ENCODE measurements around the gene DLEU7. TPM values are rescaled to one million over a fixed set of nuclear protein-coding genes. Genes with fewer than 3 reads are reported as not detected.

DLEU7 gene
- not detected for total RNA-seq

DNA sequence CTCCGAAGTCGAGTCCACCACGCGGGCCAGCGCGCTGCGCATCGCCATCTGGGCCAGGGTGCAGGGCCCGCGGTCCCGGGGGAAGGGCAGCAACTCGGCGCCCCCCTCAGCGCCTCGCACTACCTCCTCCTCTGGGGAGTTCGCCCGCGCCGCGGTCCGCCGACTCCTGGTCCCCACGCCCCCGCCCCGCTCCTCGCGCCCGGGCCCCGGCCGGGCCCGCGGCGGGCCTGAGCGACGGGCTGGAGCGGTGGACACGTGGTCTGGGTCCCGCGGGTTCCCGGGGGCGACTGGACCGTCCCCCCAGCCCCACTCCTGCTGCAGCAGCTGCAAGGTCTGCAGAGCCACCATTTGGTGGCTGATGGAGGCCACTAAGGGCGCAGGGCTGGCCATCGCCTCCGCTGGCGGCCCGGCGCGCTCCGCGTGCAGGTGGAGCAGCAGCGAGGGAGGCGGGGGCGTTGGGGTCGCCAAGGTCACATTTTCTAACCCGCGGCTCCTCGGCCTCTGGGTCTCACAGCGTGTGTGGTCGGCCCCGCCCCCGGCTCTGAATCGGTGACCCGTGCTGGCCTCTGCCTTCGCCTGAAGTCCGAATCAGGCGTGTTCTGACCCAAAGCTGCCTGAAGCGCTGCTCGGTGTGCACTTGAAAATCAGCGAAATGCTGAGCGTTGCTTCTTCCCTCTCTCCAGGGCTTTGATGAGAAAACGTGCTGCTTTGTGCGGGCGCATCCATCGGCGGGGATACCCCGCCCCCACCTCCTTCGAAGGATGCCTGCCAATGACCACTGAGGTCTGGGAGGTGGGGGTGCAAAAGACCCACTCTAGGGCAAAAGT, at the start of gene DLEU7:
Gene DLEU7, minus strand, starts transcription at position 436 of the 827 bp plus-strand sequence. Its CDS starts 46 bp downstream, at position 390.
- CTCF ChIA-PET, result interaction anchor here (1.6 kb wide), 1 partner anchor 49 kb away, joined by 10 read pairs; no protein-coding TSS in a partner anchor
- Mint-ChIP-seq H3K4me1 (ENCODE audit: low read depth) (peaks cover 16% of the 10 kb centered on the region), H3K27me3 (ENCODE audit: low read depth) (peaks cover 17% of the 10 kb centered on the region), H3K4me3 (no peak within 1 kb of the TSS), H3K36me3 (ENCODE audit: low read depth) (no peaks in the 10 kb centered on the region), H3K27ac (no peak within 1 kb of the TSS), H3K9me3 (no peaks in the 10 kb centered on the region)
- no peak for DNase-seq
- intact Hi-C loops (cut with micrococcal nuclease), result no loop called here

DNA sequence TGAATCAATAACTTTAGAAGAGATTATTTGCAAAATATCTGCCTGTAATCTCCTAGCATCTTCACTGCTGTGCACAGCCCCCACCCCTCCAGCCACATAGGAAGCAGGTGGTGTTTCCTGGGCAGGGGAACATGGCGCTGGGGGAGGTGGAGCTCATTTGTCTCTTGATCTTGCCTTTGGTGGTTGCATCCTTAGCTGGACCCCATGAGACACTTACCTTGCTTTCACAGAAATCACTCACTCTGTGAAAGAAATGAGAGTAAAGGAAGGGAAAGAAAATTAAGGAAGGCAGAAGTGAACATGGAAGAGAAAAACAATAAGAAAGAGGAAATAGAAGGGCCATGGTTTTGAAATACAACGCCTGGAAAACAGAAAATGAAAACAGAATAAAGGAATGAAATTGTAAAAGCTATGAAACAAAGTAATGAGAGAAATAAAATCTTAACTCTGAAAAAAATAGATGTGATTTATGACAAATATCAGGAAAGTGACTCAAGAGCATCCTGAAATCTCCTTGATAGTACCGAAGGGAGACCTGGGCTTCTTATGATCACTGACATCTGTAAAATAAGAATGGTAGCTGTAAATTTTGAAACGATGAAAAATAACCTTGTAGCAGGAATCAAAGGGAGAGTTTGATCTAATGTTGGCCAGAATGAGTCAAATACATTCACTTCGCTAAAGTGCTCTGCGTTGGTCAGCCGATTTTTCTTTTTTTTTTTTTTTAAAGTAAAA, 48.9 kb upstream of the DLEU7 start:
- Mint-ChIP-seq H3K27ac (peak overlapping the region; percentile 70), H3K9me3 (no peaks in the 10 kb centered on the region), H3K4me1 (ENCODE audit: low read depth) (peaks cover 38% of the 10 kb centered on the region), H3K4me3 (peak overlapping the region; percentile 47), H3K27me3 (ENCODE audit: low read depth) (no peaks in the 10 kb centered on the region), H3K36me3 (ENCODE audit: low read depth) (peaks cover 3% of the 10 kb centered on the region)
- intact Hi-C loops (cut with micrococcal nuclease), result loop anchor here (2.0 to 10.0 kb wide), 4 partner anchors 526 to 932 kb away; no protein-coding TSS in a partner anchor
- peak; percentile 53 for DNase-seq
- CTCF ChIA-PET, result interaction anchor here (0.6 to 6.3 kb wide), 8 partner anchors 18 to 807 kb away, joined by 3 to 65 read pairs (median 4); partner anchors contain the start of gene RNASEH2B

DNA sequence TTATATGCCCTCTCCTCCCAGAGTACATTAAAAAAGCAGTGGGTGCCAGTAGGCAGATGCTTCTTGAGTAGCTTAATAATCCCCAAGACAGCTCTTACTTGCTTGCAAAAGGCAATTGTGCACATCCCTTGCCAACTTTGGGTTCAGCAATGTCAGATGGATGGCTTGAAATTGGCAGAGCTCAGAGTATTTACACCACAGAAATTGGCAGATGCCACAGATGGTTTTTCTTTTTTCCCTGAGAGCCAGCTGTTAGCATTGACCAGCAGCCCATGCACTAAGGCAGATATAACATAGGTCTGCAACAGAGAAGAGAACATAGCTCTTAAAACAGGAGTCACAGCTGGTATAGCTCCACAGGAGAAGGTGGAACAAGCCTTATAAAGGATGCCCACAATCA, 47.7 kb upstream of the DLEU7 start:
- intact Hi-C loops (cut with micrococcal nuclease), result loop anchor here (5.0 to 10.0 kb wide), 2 partner anchors 764 to 934 kb away; no protein-coding TSS in a partner anchor
- Mint-ChIP-seq H3K9me3 (no peaks in the 10 kb centered on the region), H3K36me3 (ENCODE audit: low read depth) (peaks cover 3% of the 10 kb centered on the region), H3K4me3 (no peak overlapping the region), H3K27me3 (ENCODE audit: low read depth) (peaks cover 2% of the 10 kb centered on the region), H3K4me1 (ENCODE audit: low read depth) (peaks cover 38% of the 10 kb centered on the region), H3K27ac (no peak overlapping the region)
- CTCF ChIA-PET, result interaction anchor here (0.7 to 6.3 kb wide), 4 partner anchors 19 to 287 kb away, joined by 3 to 65 read pairs (median 8); partner anchors contain the start of gene RNASEH2B
- DNase-seq, result no peak

DNA sequence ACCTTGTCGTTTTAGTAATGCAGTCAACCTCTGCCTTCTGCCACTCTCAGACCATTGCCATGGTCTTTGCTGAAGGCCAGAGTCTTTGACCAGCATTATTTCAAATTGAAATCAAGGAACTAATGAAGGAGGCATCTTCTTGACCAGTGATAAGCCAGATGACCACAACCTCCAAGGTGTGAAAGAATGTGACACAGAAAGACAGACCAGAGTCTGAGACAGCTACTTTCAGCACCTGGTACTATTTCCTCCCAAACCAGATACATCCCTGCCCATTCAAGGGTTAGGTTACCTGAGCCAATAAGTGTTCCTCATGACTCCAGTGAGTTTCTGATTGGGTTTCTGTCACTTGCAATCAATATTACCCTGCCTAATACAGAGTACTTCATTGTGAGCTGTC, 45.8 kb upstream of the DLEU7 start:
- peaks cover 33% of the 10 kb centered on the region for H3K4me1 Mint-ChIP-seq (ENCODE audit: low read depth)
- CTCF ChIA-PET, result interaction anchor here (1.6 kb wide), 1 partner anchor 22 kb away, joined by 5 read pairs; no protein-coding TSS in a partner anchor
- no peak overlapping the region for H3K4me3 Mint-ChIP-seq
- H3K27ac Mint-ChIP-seq, result no peak overlapping the region
- DNase-seq, result no peak
- H3K27me3 Mint-ChIP-seq (ENCODE audit: low read depth), result peaks cover 2% of the 10 kb centered on the region
- no peaks in the 10 kb centered on the region for H3K36me3 Mint-ChIP-seq (ENCODE audit: low read depth)
- intact Hi-C loops (cut with micrococcal nuclease), result no loop called here
- no peaks in the 10 kb centered on the region for H3K9me3 Mint-ChIP-seq

DNA sequence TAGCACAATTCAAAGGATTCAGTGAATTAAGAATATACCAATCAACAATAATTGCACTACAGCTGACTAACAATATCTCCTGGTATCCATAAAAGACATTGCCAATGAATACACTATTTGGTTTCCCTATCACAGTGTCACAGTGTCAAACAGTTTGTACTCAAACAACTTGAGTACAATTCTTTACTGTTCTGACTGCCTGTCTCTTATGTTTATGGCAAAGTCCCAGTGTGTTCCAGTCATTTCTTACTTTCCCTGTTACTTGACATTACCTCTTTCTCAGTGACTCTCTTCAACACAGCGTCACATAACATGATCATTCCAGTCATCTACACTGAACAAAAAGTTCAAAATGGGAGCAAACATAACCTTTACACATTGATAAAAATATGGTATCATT, 44.9 kb upstream of the DLEU7 start:
- Mint-ChIP-seq H3K36me3 (ENCODE audit: low read depth) (no peaks in the 10 kb centered on the region), H3K4me3 (no peak overlapping the region), H3K4me1 (ENCODE audit: low read depth) (peaks cover 24% of the 10 kb centered on the region), H3K27ac (no peak overlapping the region), H3K9me3 (no peaks in the 10 kb centered on the region), H3K27me3 (ENCODE audit: low read depth) (peaks cover 2% of the 10 kb centered on the region)
- CTCF ChIA-PET, result no interaction called here
- no peak for DNase-seq
- intact Hi-C loops (cut with micrococcal nuclease), result no loop called here

DNA sequence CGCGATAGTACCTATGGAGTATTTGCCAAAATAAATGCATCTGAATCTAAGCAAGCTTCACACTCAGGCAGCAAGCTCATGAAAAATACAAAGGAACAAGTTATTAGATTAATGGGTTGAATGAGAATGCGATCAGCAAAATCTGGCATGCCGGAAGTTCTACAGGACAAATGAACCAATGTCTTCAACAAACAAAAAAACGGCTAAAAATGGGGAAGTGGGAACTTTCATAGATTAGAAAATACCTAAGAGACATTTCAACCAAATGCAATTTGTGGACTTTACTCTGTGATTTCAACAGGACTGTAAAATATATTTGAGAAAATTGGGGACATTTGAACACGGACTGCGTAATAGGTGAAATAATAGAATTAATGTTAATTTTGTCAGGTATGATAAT, 43.7 kb upstream of the DLEU7 start:
- no peak for DNase-seq
- Mint-ChIP-seq H3K36me3 (ENCODE audit: low read depth) (peaks cover 2% of the 10 kb centered on the region), H3K27ac (no peak overlapping the region), H3K27me3 (ENCODE audit: low read depth) (peaks cover 2% of the 10 kb centered on the region), H3K9me3 (peaks cover 3% of the 10 kb centered on the region), H3K4me1 (ENCODE audit: low read depth) (peaks cover 13% of the 10 kb centered on the region), H3K4me3 (no peak overlapping the region)
- CTCF ChIA-PET, result no interaction called here
- intact Hi-C loops (cut with micrococcal nuclease), result no loop called here

DNA sequence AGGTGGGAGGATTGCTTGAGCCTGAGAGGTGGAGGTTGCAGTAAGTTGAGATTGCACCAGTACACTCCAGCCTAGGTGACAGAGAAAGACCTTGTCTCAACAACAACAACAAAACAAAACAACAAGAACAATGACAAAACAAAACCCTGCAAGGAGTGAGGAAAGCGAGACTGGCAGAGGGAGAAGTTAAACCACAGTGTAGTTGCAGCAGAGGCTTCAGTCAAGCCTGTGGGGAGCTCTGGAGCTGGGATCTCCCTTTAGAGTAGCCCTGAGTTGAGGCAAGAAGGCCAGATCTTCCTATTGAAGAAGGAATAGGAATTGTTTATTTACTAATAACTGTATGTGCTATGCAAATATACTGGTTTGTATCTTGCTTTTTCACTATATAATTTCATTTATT, 40.8 kb upstream of the DLEU7 start:
- CTCF ChIA-PET, result interaction anchor here (0.5 to 1.2 kb wide), 2 partner anchors 30 to 184 kb away, joined by 3 read pairs; no protein-coding TSS in a partner anchor
- H3K9me3 Mint-ChIP-seq, result peaks cover 3% of the 10 kb centered on the region
- H3K4me3 Mint-ChIP-seq, result no peak overlapping the region
- intact Hi-C loops (cut with micrococcal nuclease), result no loop called here
- no peak for DNase-seq
- peaks cover 2% of the 10 kb centered on the region for H3K36me3 Mint-ChIP-seq (ENCODE audit: low read depth)
- H3K4me1 Mint-ChIP-seq (ENCODE audit: low read depth), result no peaks in the 10 kb centered on the region
- peaks cover 2% of the 10 kb centered on the region for H3K27me3 Mint-ChIP-seq (ENCODE audit: low read depth)
- no peak overlapping the region for H3K27ac Mint-ChIP-seq

DNA sequence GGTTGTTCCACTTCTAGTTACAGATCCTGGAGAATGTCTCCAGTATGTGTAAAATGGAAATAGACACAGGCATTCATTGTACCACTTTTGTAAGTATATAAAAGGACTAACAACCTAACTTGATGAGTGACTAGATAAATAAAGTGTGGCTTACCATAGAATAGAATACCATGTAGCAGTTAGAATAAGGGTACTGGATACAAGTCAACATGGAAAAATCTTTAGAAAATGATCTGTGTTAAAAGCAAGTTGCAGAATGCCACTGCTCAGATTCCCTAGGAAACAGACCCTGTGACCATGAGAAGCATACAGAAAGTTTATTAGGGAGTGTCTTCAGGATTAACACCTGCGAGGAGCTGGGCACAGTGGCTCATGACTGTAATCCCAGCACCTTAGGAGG, 40.2 kb upstream of the DLEU7 start:
- Mint-ChIP-seq H3K9me3 (peaks cover 3% of the 10 kb centered on the region), H3K27ac (no peak overlapping the region), H3K36me3 (ENCODE audit: low read depth) (peaks cover 2% of the 10 kb centered on the region), H3K27me3 (ENCODE audit: low read depth) (peaks cover 2% of the 10 kb centered on the region), H3K4me1 (ENCODE audit: low read depth) (no peaks in the 10 kb centered on the region), H3K4me3 (no peak overlapping the region)
- CTCF ChIA-PET, result interaction anchor here (0.5 to 1.2 kb wide), 2 partner anchors 30 to 183 kb away, joined by 3 read pairs; no protein-coding TSS in a partner anchor
- DNase-seq, result no peak
- intact Hi-C loops (cut with micrococcal nuclease), result no loop called here

DNA sequence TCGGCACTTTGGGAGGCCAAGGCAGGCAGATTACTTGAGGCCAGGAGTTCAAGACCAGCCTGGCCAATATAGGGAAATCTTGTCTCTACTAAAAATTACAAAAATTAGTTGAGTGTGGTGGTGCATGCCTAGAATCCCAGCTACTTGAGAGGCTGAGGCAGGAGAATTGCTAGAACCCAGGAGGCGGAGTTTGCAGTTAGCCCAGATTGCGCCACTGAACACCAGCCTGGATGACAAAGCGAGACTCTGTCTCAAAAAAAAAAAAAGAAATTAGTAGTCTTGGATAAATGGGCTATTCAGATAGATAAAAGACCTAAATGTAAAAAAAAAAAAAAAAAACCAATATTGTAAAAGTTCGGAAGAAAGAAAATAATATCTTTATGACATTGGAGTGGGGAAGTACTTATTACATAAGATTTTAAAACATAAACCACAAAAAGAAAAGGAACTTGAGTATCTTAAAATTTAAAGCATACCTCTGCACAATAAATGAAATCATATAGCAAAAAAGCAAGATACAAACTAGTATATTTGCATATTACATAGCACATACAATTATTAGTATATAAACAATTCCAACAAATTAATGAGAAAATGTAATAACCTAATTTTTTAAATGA, 39.4 kb upstream of the DLEU7 start:
- intact Hi-C loops (cut with micrococcal nuclease), result no loop called here
- CTCF ChIA-PET, result interaction anchor here (0.6 kb wide), 1 partner anchor 902 kb away, joined by 3 read pairs; no protein-coding TSS in a partner anchor
- Mint-ChIP-seq H3K27me3 (ENCODE audit: low read depth) (peaks cover 2% of the 10 kb centered on the region), H3K4me1 (ENCODE audit: low read depth) (no peaks in the 10 kb centered on the region), H3K27ac (no peak overlapping the region), H3K4me3 (no peak overlapping the region), H3K36me3 (ENCODE audit: low read depth) (peaks cover 2% of the 10 kb centered on the region), H3K9me3 (peaks cover 3% of the 10 kb centered on the region)
- DNase-seq, result no peak

DNA sequence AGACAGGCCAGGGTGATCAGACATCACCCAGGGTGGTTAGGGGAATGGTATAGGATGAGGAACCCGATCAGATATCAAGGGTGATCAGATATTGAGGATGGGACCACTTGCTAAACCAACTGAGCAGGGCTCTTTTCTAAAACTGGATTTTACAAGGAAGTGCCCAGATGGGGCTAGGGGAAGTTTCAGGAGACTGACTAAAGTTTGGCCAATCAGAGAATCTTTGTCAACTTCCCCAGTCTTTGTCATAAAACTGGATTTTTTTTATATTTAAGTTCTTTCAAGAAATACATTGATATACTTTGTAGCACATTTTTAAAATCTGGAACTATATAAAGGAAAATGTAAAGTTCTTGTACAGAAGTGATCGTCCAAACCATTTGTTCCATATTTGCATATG, 30.5 kb upstream of the DLEU7 start:
- intact Hi-C loops (cut with micrococcal nuclease), result no loop called here
- no peaks in the 10 kb centered on the region for H3K27me3 Mint-ChIP-seq (ENCODE audit: low read depth)
- H3K4me3 Mint-ChIP-seq, result no peak overlapping the region
- H3K4me1 Mint-ChIP-seq (ENCODE audit: low read depth), result no peaks in the 10 kb centered on the region
- DNase-seq, result no peak
- CTCF ChIA-PET, result no interaction called here
- no peak overlapping the region for H3K27ac Mint-ChIP-seq
- H3K36me3 Mint-ChIP-seq (ENCODE audit: low read depth), result no peaks in the 10 kb centered on the region
- H3K9me3 Mint-ChIP-seq, result no peaks in the 10 kb centered on the region

DNA sequence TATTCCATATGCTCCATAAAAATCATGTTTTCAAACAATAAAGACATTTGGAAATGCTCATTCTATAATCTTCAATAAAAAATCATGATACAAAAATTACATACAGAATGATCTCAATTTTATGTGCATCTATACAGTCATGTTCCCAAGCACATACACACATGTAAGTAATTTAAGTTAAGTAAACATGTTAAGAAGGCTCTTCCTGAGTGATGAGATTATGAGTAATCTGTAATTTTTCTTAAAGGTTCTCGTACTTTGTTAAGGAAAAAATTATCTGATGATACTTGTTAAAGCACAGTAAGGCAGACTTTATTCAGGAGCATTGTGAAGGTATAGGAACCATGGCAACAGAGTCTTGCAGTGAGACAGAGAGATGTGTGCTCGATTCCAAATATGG, 30.0 kb upstream of the DLEU7 start:
- H3K27me3 Mint-ChIP-seq (ENCODE audit: low read depth), result no peaks in the 10 kb centered on the region
- no peak for DNase-seq
- no peaks in the 10 kb centered on the region for H3K36me3 Mint-ChIP-seq (ENCODE audit: low read depth)
- CTCF ChIA-PET, result no interaction called here
- intact Hi-C loops (cut with micrococcal nuclease), result no loop called here
- H3K4me3 Mint-ChIP-seq, result no peak overlapping the region
- H3K4me1 Mint-ChIP-seq (ENCODE audit: low read depth), result no peaks in the 10 kb centered on the region
- H3K27ac Mint-ChIP-seq, result no peak overlapping the region
- no peaks in the 10 kb centered on the region for H3K9me3 Mint-ChIP-seq

DNA sequence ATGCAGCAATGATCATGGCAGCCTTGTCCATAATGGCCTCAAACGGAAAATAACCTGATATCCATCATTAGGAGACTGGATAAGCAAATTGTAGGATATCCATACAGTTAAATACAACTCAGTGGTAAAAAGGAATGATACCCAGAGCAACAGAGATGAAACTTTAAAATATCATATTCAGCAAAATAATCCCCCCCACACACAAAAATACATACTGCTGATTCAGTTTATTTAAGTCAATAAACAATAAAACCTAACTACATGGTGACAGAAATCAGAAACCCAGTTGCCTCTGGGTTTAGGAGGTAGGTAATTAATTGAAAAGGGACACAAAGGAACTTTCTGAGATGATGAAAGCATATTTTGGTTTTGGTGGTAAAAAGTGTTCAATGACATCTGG, 27.9 kb upstream of the DLEU7 start:
- Mint-ChIP-seq H3K4me1 (ENCODE audit: low read depth) (no peaks in the 10 kb centered on the region), H3K27me3 (ENCODE audit: low read depth) (no peaks in the 10 kb centered on the region), H3K36me3 (ENCODE audit: low read depth) (no peaks in the 10 kb centered on the region), H3K27ac (no peak overlapping the region), H3K9me3 (no peaks in the 10 kb centered on the region), H3K4me3 (no peak overlapping the region)
- CTCF ChIA-PET, result no interaction called here
- DNase-seq, result no peak
- intact Hi-C loops (cut with micrococcal nuclease), result no loop called here

All from activated naive CD4-positive, alpha-beta T cell treated with anti-CD3 and anti-CD28 coated beads for 36 hours (primary cell).